ENCODE results near the gene GATA5.

Gene GATA5

GRCh38 chr20:62470459-62470858 is 5.3 kb downstream of the GATA5 start:
- no peak for DNase-seq

- no peak for DNase-seq
Measured at GRCh38 chr20:62470001-62470400, 5.8 kb downstream of the GATA5 start.

GRCh38 chr20:62469352-62469751 is 6.4 kb downstream of the GATA5 start:
- DNase-seq, result no peak

- DNase-seq, result no peak
Measured at GRCh38 chr20:62466806-62467537, 8.8 kb downstream of the GATA5 start.

- no peak for DNase-seq
Measured at GRCh38 chr20:62466072-62466760, 9.6 kb downstream of the GATA5 start.

- no peak for DNase-seq
Measured at GRCh38 chr20:62464990-62465389, 10.8 kb downstream of the GATA5 start.

GRCh38 chr20:62464425-62464770 is 11.4 kb downstream of the GATA5 start:
- DNase-seq, result no peak

GRCh38 chr20:62463651-62464424 is 12.0 kb downstream of the GATA5 start:
- no peak for DNase-seq

GRCh38 chr20:62462976-62463592 is 12.7 kb downstream of the GATA5 start:
- no peak for DNase-seq

- DNase-seq, result no peak
Measured at GRCh38 chr20:62461834-62462233, 14.0 kb downstream of the GATA5 start.

- DNase-seq, result no peak
Measured at GRCh38 chr20:62461157-62461556, 14.6 kb downstream of the GATA5 start.

GRCh38 chr20:62460678-62461077 is 15.1 kb downstream of the GATA5 start:
- DNase-seq, result no peak

- no peak for DNase-seq
Measured at GRCh38 chr20:62459488-62459887, 16.3 kb downstream of the GATA5 start.

GRCh38 chr20:62458275-62459251 is 17.2 kb downstream of the GATA5 start:
- no peak for DNase-seq

GRCh38 chr20:62457831-62458230 is 18.0 kb downstream of the GATA5 start:
- DNase-seq, result no peak

- DNase-seq, result no peak
Measured at GRCh38 chr20:62457098-62457497, 18.7 kb downstream of the GATA5 start.

GRCh38 chr20:62455929-62456328 is 19.9 kb downstream of the GATA5 start:
- DNase-seq, result no peak

GRCh38 chr20:62454904-62455636 is 20.7 kb downstream of the GATA5 start:
- no peak for DNase-seq

GRCh38 chr20:62453186-62453808 is 22.5 kb downstream of the GATA5 start:
- DNase-seq, result no peak

- DNase-seq, result no peak
Measured at GRCh38 chr20:62452475-62453095, 23.2 kb downstream of the GATA5 start.

- DNase-seq, result no peak
Measured at GRCh38 chr20:62451970-62452369, 23.8 kb downstream of the GATA5 start.

All from activated naive CD4-positive, alpha-beta T cell treated with anti-CD3 and anti-CD28 coated beads, Interleukin-2, amount 50 U/mL, for 16 hours (primary cell).